Uterus (tissue), 4 donors: Measurements from ENCODE around the gene CECR2. TPM values are rescaled to one million over a fixed set of nuclear protein-coding genes. Genes with fewer than 3 reads are reported as not detected.

Experiments used
- DNase-seq, 2 donors: peaks; one replicate each; pipeline ENCODE4 v3.0.0-alpha.2; 2019 to 2020
- H3K27ac ChIP-seq, 2 donors: fragments of 200-600 bp; sonication (generic); 1 replicate in 1 of 2; 2 replicates in 1 of 2; pipeline ENCODE4 v1.5.1; 2016 to 2018
- H3K27me3 ChIP-seq, 2 donors: fragments of 200-600 bp; sonication (generic); one replicate each; pipeline ENCODE4 v1.5.1; 2018 to 2019; ENCODE audit warnings: control low read depth in 1 of 2
- H3K36me3 ChIP-seq, 2 donors: fragments of 200-600 bp; sonication (generic); one replicate each; pipeline ENCODE4 v1.5.1; 2019; ENCODE audit warnings: control low read depth in 1 of 2
- H3K4me1 ChIP-seq, 2 donors: fragments of 200-600 bp; sonication (generic); one replicate each; pipeline ENCODE4 v1.5.1; 2018 to 2019; ENCODE audit warnings: control low read depth in 1 of 2
- H3K4me3 ChIP-seq, 2 donors: fragments of 200-600 bp; sonication (generic); 1 replicate in 1 of 2; 2 replicates in 1 of 2; pipeline ENCODE4 v1.5.1; 2018 to 2019; ENCODE audit warnings: mild to moderate bottlenecking in 1 of 2
- H3K9me3 ChIP-seq, 2 donors: fragments of 200-600 bp; sonication (generic); one replicate each; pipeline ENCODE4 v1.5.1; 2019; ENCODE audit warnings: control low read depth in 1 of 2
- POLR2A ChIP-seq, 2 donors: fragments of 450-650 bp; IDR thresholded peaks; one replicate each; pipeline ENCODE4 v1.6.1; 2016; ENCODE audit warnings: antibody characterized with exemption in 2 of 2, mild to moderate bottlenecking in 1 of 2, moderate library complexity in 1 of 2
- intact Hi-C: fragments of 100-400 bp; cut with DNase I; formaldehyde crosslinking; loops from one replicate; pipeline ENCODE4 v1.15.1; 2023; ENCODE audit warnings: low total_unique reads
- total RNA-seq, 4 donors: library from RNA; depleted of rRNA in 3 of 4; stranded (reverse); fragments of >200 nt in 3 of 4; gene quantifications; one replicate each; pipeline versions ENCODE4 v1.1.0 to v1.2.4, GENCODE V29; 2014 to 2023
- TF ChIP-seq, protein P1 (sequence below), 4 experiments: fragments of 200-600 bp in 2 of 4; fragments of 450-650 bp in 2 of 4; sonication (generic) in 2 of 4; IDR thresholded peaks; one replicate each; pipeline ENCODE4 v1.5.1; 2016 to 2019; ENCODE audit warnings: antibody characterized with exemption in 4 of 4, mild to moderate bottlenecking in 2 of 4, moderate library complexity in 1 of 4
- donor health status: DM: yes; HTN: yes; CAD: no.

The CECR2 gene
- total RNA-seq, 4 donors from 2014 or later: under 0.01 to 6.3 (median 3.8) TPM

DNA sequence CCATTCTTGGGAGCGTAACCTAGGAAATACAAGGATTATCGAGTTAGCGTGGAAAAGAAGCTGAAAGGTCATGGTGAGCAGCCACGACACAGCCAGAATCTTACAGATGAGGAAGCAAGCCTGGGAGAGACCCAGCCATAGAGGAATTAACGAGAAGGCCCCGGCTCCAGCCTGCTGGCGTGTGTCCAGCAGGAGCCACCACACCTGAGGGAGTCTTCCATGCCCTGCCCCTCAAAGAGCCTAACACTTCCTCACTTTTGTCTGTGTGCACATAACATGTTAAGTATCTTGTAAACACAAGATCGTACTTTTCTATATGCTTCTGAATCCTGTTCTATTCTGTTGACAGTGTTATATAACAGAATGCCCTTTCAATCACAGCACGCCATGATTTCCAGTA, 18.1 kb downstream of the CECR2 start:
- TF ChIP-seq POLR2A (IDR thresholded peaks at IDR 0.05): no peak
- TF ChIP-seq, protein P1, sequence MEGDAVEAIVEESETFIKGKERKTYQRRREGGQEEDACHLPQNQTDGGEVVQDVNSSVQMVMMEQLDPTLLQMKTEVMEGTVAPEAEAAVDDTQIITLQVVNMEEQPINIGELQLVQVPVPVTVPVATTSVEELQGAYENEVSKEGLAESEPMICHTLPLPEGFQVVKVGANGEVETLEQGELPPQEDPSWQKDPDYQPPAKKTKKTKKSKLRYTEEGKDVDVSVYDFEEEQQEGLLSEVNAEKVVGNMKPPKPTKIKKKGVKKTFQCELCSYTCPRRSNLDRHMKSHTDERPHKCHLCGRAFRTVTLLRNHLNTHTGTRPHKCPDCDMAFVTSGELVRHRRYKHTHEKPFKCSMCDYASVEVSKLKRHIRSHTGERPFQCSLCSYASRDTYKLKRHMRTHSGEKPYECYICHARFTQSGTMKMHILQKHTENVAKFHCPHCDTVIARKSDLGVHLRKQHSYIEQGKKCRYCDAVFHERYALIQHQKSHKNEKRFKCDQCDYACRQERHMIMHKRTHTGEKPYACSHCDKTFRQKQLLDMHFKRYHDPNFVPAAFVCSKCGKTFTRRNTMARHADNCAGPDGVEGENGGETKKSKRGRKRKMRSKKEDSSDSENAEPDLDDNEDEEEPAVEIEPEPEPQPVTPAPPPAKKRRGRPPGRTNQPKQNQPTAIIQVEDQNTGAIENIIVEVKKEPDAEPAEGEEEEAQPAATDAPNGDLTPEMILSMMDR (IDR thresholded peaks at IDR 0.05): no peak
- Histone ChIP-seq H3K4me1 (no peaks in the 10 kb centered on the region), H3K4me3 (no peak overlapping the region), H3K9me3 (no peaks in the 10 kb centered on the region), H3K27ac (no peak overlapping the region), H3K36me3 (no peaks in the 10 kb centered on the region), H3K27me3 (no peaks in the 10 kb centered on the region)
- intact Hi-C loops: no loop called here
- DNase-seq: no peak

DNA sequence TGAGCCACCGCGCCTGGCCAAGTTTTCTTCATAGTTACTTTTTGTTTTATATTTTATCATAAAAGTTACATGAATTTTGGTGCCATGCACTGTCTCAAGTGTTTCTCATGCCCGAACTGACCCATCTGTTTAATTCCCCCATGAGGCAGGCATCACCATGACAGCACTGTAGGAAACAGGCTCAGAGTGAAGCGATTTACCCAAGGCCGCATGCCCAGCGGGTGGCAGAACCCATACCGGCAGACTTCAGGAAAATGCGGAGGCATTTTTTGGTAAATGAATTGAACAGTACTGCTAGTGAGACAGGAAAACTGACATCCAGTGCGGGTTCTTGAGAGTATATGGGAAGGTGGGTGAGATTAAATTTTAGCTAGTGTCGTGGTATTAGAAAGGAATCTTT, 19.0 kb downstream of the CECR2 start:
- intact Hi-C loops: no loop called here
- Histone ChIP-seq H3K27ac (no peak overlapping the region), H3K4me3 (no peak overlapping the region), H3K9me3 (no peaks in the 10 kb centered on the region), H3K27me3 (no peaks in the 10 kb centered on the region), H3K36me3 (no peaks in the 10 kb centered on the region), H3K4me1 (no peaks in the 10 kb centered on the region)
- TF ChIP-seq, protein P1 (IDR thresholded peaks at IDR 0.05): no peak
- no peak for TF ChIP-seq POLR2A (IDR thresholded peaks at IDR 0.05)
- no peak for DNase-seq

DNA sequence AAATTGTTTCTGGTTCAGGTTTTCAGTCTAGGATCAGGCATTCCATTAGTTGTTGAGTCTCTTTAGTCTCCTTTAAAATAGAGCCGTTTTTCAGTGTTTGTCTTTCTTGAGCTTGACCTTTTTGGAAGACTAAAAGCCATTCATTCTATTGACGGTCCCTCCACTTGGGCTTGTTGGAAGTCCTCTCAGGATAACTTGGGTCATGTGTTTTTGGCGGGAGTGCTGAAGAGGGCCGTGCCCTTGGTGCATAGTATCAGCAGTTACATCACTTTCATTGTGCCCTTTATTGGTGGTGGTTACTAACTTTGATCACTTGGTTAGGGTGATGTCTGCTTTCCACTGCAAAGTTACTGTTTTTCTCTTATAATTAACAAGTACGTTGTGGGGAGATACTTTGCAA, 20.8 kb downstream of the CECR2 start:
- Histone ChIP-seq H3K27me3 (no peaks in the 10 kb centered on the region), H3K4me1 (no peaks in the 10 kb centered on the region), H3K9me3 (no peaks in the 10 kb centered on the region), H3K4me3 (no peak overlapping the region), H3K36me3 (no peaks in the 10 kb centered on the region), H3K27ac (no peak overlapping the region)
- DNase-seq: no peak
- intact Hi-C loops: no loop called here
- TF ChIP-seq, protein P1 (IDR thresholded peaks at IDR 0.05): no peak
- TF ChIP-seq POLR2A (IDR thresholded peaks at IDR 0.05): no peak

DNA sequence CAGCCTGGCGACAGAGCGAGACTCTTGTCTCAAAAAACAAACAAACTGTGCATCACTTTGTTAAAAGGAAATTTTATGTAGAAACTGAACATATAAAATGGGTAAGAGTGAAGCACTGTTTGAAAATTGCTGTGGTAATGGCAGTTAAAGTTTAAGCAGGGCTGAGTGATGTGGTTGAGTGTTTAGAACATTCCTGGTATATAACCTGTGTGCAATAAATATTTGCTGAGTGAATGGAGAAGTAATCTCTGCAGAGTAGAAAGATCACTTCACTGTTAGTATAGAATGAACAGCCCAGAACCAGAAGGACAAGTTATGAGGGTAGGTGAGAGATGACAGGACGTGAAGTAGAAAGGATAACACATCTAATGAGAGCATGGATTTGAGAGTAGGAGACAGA, 27.3 kb downstream of the CECR2 start:
- H3K27me3 ChIP-seq: no peaks in the 10 kb centered on the region
- H3K4me1 ChIP-seq: no peaks in the 10 kb centered on the region
- no peak for DNase-seq
- H3K36me3 ChIP-seq: no peaks in the 10 kb centered on the region
- H3K4me3 ChIP-seq: no peak overlapping the region
- no peak for TF ChIP-seq POLR2A (IDR thresholded peaks at IDR 0.05)
- TF ChIP-seq, protein P1 (IDR thresholded peaks at IDR 0.05): no peak
- no peak overlapping the region for H3K27ac ChIP-seq
- no peaks in the 10 kb centered on the region for H3K9me3 ChIP-seq
- intact Hi-C loops: no loop called here

DNA sequence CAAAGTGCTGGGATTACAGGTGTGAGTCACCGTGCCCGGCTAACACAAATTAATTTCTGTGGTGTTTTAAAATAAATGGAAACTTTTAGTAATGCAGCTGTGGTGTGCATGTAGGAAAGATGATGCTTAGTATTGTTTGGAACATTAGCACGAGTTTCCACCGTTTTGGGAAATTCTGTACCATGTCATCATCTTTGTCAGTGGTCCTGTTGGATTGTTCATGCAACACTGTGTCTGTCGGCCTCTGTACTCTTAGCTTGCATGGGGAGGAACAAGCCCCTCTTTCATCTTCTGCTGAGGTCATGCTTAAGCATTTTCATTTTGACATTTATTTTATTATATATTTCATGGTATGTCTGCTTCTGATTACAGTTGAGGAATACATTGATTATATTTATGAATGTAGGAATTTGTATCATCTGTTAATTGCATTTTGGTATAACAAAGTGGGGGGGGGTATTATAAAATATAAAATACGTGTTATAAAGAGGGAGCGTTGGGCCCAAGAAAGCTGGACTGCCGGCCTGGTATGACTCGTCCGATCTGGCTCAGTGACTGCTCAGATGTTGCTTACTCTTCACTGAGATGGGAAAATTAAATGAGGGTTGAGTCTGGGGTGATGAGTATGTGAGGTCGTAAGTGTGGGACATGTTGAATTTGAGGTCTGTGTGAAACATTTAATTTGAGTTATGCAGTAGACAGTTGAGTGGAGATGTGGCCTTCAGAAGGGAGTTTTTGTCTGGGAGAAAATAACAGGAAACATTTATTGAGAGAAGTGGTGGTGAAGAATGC, 28.7 kb downstream of the CECR2 start:
- DNase-seq: no peak
- TF ChIP-seq POLR2A (IDR thresholded peaks at IDR 0.05): no peak
- TF ChIP-seq, protein P1 (IDR thresholded peaks at IDR 0.05): no peak
- H3K4me1 ChIP-seq: no peaks in the 10 kb centered on the region
- H3K36me3 ChIP-seq: no peaks in the 10 kb centered on the region
- no peaks in the 10 kb centered on the region for H3K9me3 ChIP-seq
- intact Hi-C loops: no loop called here
- no peaks in the 10 kb centered on the region for H3K27me3 ChIP-seq
- no peak overlapping the region for H3K27ac ChIP-seq
- no peak overlapping the region for H3K4me3 ChIP-seq
